ENCODE results near the gene DOCK2.

- TF ChIP-seq CTCF (IDR thresholded peaks at IDR 0.05) (no peak), EZH2 (IDR thresholded peaks at IDR 0.05; ENCODE audit: borderline replicate concordance, insufficient read depth, low read depth, low read length, poor library complexity, severe bottlenecking) (no peak)
These were observed 471.3 kb downstream of the DOCK2 start for GRCh38 chr5:170108266-170108785.
